NCI-H146 treated with DMSO at 0.1 percent for 48 hours (cell line): ENCODE results near the gene ABCD4.
"Not testable (repeated sequence)": the region's sequence is repeated elsewhere in the genome, so short reads cannot be mapped to it uniquely, and the experiment has no call there.

Experiments used
- DNase-seq: peaks from one replicate; lab custom pipeline; 2025; ENCODE audit not compliant: unreplicated experiment; lab: John Stamatoyannopoulos, UW

Gene ABCD4

GRCh38 chr14:74302634-74303569 lies at the start of gene ABCD4:
Gene ABCD4 (minus strand): TSS chr14:74302934. CDS start chr14:74302912, 22 bp downstream.
- DNase-seq: peak; percentile 86

- no peak for DNase-seq
Observed at GRCh38 chr14:74350928-74351323, 48.2 kb upstream of the ABCD4 start.

- no peak for DNase-seq
Observed at GRCh38 chr14:74350211-74350927, 47.6 kb upstream of the ABCD4 start.

GRCh38 chr14:74349757-74350156 lies 47.0 kb upstream of the ABCD4 start:
- DNase-seq: no peak

- DNase-seq: no peak
Observed at GRCh38 chr14:74348735-74349463, 46.2 kb upstream of the ABCD4 start.

- DNase-seq: no peak
Observed at GRCh38 chr14:74348241-74348734, 45.6 kb upstream of the ABCD4 start, which contains the start of gene VRTN. Gene VRTN (plus strand): TSS chr14:74348471. CDS start chr14:74356784, 8,313 bp downstream.

- DNase-seq: no peak
Observed at GRCh38 chr14:74347795-74348100, 45.0 kb upstream of the ABCD4 start.

GRCh38 chr14:74347097-74347794 lies 44.5 kb upstream of the ABCD4 start:
- no peak for DNase-seq

- DNase-seq: no peak
Observed at GRCh38 chr14:74346341-74346740, 43.6 kb upstream of the ABCD4 start.

GRCh38 chr14:74333909-74334308 lies 31.2 kb upstream of the ABCD4 start:
- DNase-seq: no peak

- DNase-seq: not testable (repeated sequence)
Observed at GRCh38 chr14:74329950-74330552, 27.3 kb upstream of the ABCD4 start.

- peak; percentile 82 for DNase-seq
Observed at GRCh38 chr14:74326369-74327152, 23.8 kb upstream of the ABCD4 start.

GRCh38 chr14:74325446-74325845 lies 22.7 kb upstream of the ABCD4 start:
- DNase-seq: no peak

GRCh38 chr14:74324931-74325361 lies 22.2 kb upstream of the ABCD4 start:
- peak; percentile 28 for DNase-seq

GRCh38 chr14:74314576-74314975 lies 11.8 kb upstream of the ABCD4 start:
- no peak for DNase-seq

- DNase-seq: no peak
Observed at GRCh38 chr14:74313601-74314000, 10.9 kb upstream of the ABCD4 start.

GRCh38 chr14:74312161-74312560 lies 9.4 kb upstream of the ABCD4 start:
- no peak for DNase-seq

- no peak for DNase-seq
Observed at GRCh38 chr14:74309125-74310022, 6.6 kb upstream of the ABCD4 start.
